B cell (primary cell): ENCODE results near the gene OTUD6A. TPM values are rescaled to one million over a fixed set of nuclear protein-coding genes. Genes with fewer than 3 reads are reported as not detected.

Source experiments
- ATAC-seq: fragments of 200-7000 bp; cut with Tn5 transposase; one replicate; pipeline ENCODE4 v1.10.0; 2021; ENCODE audit warnings: low read depth, mild to moderate bottlenecking, moderate number of reproducible peaks, moderate library complexity
- CTCF ChIA-PET: fragments of 350-600 bp; sonication (Branson Sonifier 250); formaldehyde crosslinking; loops from one replicate; lab custom pipeline; 2021; ENCODE audit warnings: antibody characterized with exemption, inconsistent platforms; lab: Charles Lee
- POLR2A ChIA-PET: fragments of 350-600 bp; sonication (Branson Sonifier 250); formaldehyde crosslinking; loops from one replicate; lab custom pipeline; 2021; ENCODE audit warnings: antibody characterized with exemption; lab: Charles Lee
- DNase-seq: peaks from one replicate; pipeline ENCODE4 v3.0.0; 2013
- H2AFZ ChIP-seq: 2 replicates; pipeline ENCODE4 v1.6.1; 2012; ENCODE audit warnings: mild to moderate bottlenecking, low read depth, low read length; ENCODE audit not compliant: insufficient read depth, poor library complexity, severe bottlenecking
- H3K27ac ChIP-seq, 2 donors: 1 replicate in 1 of 2; 2 replicates in 1 of 2; pipeline ENCODE4 v1.5.1; 2012 to 2013; ENCODE audit warnings: low read length in 2 of 2, mild to moderate bottlenecking in 2 of 2, moderate library complexity in 1 of 2
- H3K27me3 ChIP-seq, 4 experiments: fragments of 200-600 bp in 1 of 4; sonication (generic) in 1 of 4; replicated peaks in 1 of 4; 1 replicate in 2 of 4; 2 replicates in 2 of 4; pipeline versions ENCODE4 v1.6.1 to v1.7.0; 2013 to 2016; ENCODE audit warnings: low read length in 3 of 4, mild to moderate bottlenecking in 2 of 4, mixed read lengths in 1 of 4, moderate library complexity in 1 of 4; ENCODE audit not compliant: insufficient read depth in 4 of 4, control insufficient read depth in 3 of 4; ENCODE audit errors: control extremely low read depth in 1 of 4
- H3K36me3 ChIP-seq, 2 experiments: replicated peaks in 1 of 2; 1 replicate in 1 of 2; 2 replicates in 1 of 2; pipeline versions ENCODE4 v1.6.1 to v1.7.1; 2013; ENCODE audit warnings: low read length in 1 of 2; ENCODE audit not compliant: insufficient read depth in 2 of 2, control insufficient read depth in 1 of 2; ENCODE audit errors: control extremely low read depth in 1 of 2, extremely low read depth in 1 of 2
- H3K4me1 ChIP-seq, 2 donors: fragments of 200-600 bp in 1 of 2; sonication (generic) in 1 of 2; 1 replicate in 1 of 2; 2 replicates in 1 of 2; pipeline versions ENCODE4 v1.5.1 to v1.6.1; 2013 to 2017; ENCODE audit warnings: low read length in 2 of 2; ENCODE audit not compliant: control insufficient read depth in 2 of 2, insufficient read depth in 2 of 2
- H3K4me2 ChIP-seq: replicated peaks from 2 replicates; pipeline ENCODE3; 2012; ENCODE audit warnings: mild to moderate bottlenecking, low read depth, low read length; ENCODE audit not compliant: poor library complexity, severe bottlenecking
- H3K4me3 ChIP-seq, 5 experiments: fragments of 200-600 bp in 1 of 5; sonication (generic) in 1 of 5; 1 replicate in 3 of 5; 2 replicates in 2 of 5; pipeline versions ENCODE4 v1.5.1 to v1.7.0; 2011 to 2016; ENCODE audit warnings: low read length in 4 of 5, mild to moderate bottlenecking in 4 of 5, low read depth in 2 of 5, control low read depth in 1 of 5, moderate library complexity in 1 of 5; ENCODE audit not compliant: insufficient read depth in 1 of 5; ENCODE audit errors: control extremely low read depth in 1 of 5, extremely low read depth in 1 of 5
- H3K79me2 ChIP-seq: fragments of 200-600 bp; sonication (generic); one replicate; pipeline ENCODE4 v1.6.0; 2016; ENCODE audit warnings: low read length; ENCODE audit not compliant: control insufficient read depth, insufficient read depth
- H3K9ac ChIP-seq: fragments of 200-600 bp; sonication (generic); 2 replicates; pipeline ENCODE4 v1.6.1; 2017; ENCODE audit warnings: mild to moderate bottlenecking, low read length, moderate library complexity
- H3K9me3 ChIP-seq, 3 donors: one replicate each; pipeline versions ENCODE4 v1.6.1 to v1.7.1; 2013; ENCODE audit warnings: low read length in 2 of 3; ENCODE audit not compliant: control insufficient read depth in 2 of 3, insufficient read depth in 1 of 3; ENCODE audit errors: control extremely low read depth in 1 of 3
- H4K20me1 ChIP-seq: 2 replicates; pipeline ENCODE4 v1.6.0; 2012; ENCODE audit warnings: mild to moderate bottlenecking, low read length; ENCODE audit not compliant: insufficient read depth, control insufficient read depth, poor library complexity, severe bottlenecking
- H3K27ac Mint-ChIP-seq: one replicate; pipeline ENCODE4 v1.8.0; 2021; ENCODE audit warnings: mixed read lengths
- H3K27me3 Mint-ChIP-seq: one replicate; pipeline ENCODE4 v1.8.0; 2021; ENCODE audit warnings: mixed read lengths
- H3K4me1 Mint-ChIP-seq: one replicate; pipeline ENCODE4 v1.8.0; 2021; ENCODE audit warnings: mixed read lengths
- H3K4me3 Mint-ChIP-seq: one replicate; pipeline ENCODE4 v1.8.0; 2021; ENCODE audit warnings: mixed read lengths
- H3K9me3 Mint-ChIP-seq: one replicate; pipeline ENCODE4 v1.8.0; 2022; ENCODE audit warnings: mixed read lengths; ENCODE audit not compliant: insufficient read depth
- EZH2 ChIP-seq: IDR thresholded peaks from 2 replicates; pipeline ENCODE4 v1.6.1; 2012; ENCODE audit warnings: borderline replicate concordance, low read depth, mild to moderate bottlenecking, moderate library complexity, low read length; ENCODE audit not compliant: insufficient read depth, poor library complexity, severe bottlenecking
- WGBS: methylation state at CpG from one replicate; pipeline ENCODE4 v1.1.5; 2013; ENCODE audit warnings: missing lambda C conversion rate; ENCODE audit not compliant: insufficient coverage; 5-methylcytosine and 5-hydroxymethylcytosine counted together
- intact Hi-C: fragments of 100-400 bp; cut with micrococcal nuclease; formaldehyde crosslinking; loops from one replicate; pipeline ENCODE4 v1.10.0; 2022
- polyA plus RNA-seq: library from polyadenylated mRNA; depleted of rRNA; stranded (reverse); fragments of >200 nt; gene quantifications from 2 replicates; pipeline ENCODE4 v1.2.3, GENCODE V29; 2012
- total RNA-seq, 2 donors: library from RNA; stranded (reverse); fragments of 120-200 nt in 1 of 2; gene quantifications; 1 replicate in 1 of 2; 2 replicates in 1 of 2; pipeline versions ENCODE4 v1.2.3 to v1.2.4, GENCODE V29; 2013 to 2022
- TF ChIP-seq, protein P1 (sequence below): fragments of 200-600 bp; IDR thresholded peaks from one replicate; pipeline ENCODE4 v1.8.0; 2022; ENCODE audit warnings: antibody characterized with exemption, mild to moderate bottlenecking

The OTUD6A gene
- total and polyA plus RNA-seq, 2 donors (not counting 1 experiment from before 2014, with no cell fraction given) = not detected

DNA sequence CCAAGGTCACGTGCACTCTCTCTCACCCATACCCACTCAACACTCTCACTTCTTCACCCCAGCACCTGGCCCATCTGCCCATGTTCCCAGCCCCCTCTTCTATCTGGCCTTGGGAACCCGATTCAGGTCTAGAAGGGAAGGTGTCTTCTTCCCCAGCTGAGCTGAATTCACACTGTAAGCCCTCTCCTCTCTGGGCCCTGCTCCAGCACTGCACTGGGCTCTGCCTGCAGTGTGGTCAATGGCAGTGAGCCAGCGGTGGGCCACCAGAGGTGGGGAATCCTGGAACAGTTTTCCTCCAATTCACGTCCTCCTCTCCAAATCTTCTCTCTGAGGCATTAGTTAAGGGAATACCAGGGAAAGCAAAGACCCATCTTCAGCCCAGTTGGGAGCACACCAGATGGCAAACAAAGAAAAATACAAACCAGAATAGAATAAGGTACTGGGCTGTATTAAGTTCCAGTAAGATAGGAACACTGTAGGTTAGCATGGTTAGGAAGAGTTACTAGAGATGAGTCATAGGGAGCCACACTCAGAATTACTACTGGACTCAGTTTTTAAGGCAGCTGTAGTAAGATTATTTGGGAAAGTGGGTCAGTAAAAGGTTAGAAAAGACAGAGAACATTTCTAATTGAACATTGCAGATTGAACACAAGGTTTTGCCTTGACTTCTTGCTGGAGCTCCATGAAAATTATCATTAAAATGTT lies 17.6 kb upstream of the OTUD6A start:
- Histone ChIP-seq H3K4me1 (no peaks in the 10 kb centered on the region), H3K27ac (no peak overlapping the region), H3K4me3 (no peak overlapping the region), H4K20me1 (no peaks in the 10 kb centered on the region), H3K9me3 (no peaks in the 10 kb centered on the region), H3K9ac (no peak overlapping the region), H3K79me2 (no peaks in the 10 kb centered on the region), H2AFZ (no peak overlapping the region), H3K4me2 (no peak overlapping the region), H3K27me3 (no peaks in the 10 kb centered on the region), H3K36me3 (no peaks in the 10 kb centered on the region)
- H3K27me3 Mint-ChIP-seq = no peaks in the 10 kb centered on the region
- no peaks in the 10 kb centered on the region for H3K9me3 Mint-ChIP-seq
- H3K4me3 Mint-ChIP-seq = no peak overlapping the region
- ChIA-PET CTCF (no interaction called here), POLR2A (no interaction called here)
- WGBS = 80% methylated on average over 1 of the region's 4 CpGs
- no peak overlapping the region for H3K27ac Mint-ChIP-seq
- intact Hi-C loops = no loop called here
- DNase-seq (no peak), ATAC-seq (no peak)
- H3K4me1 Mint-ChIP-seq = no peaks in the 10 kb centered on the region
- TF ChIP-seq, protein P1, sequence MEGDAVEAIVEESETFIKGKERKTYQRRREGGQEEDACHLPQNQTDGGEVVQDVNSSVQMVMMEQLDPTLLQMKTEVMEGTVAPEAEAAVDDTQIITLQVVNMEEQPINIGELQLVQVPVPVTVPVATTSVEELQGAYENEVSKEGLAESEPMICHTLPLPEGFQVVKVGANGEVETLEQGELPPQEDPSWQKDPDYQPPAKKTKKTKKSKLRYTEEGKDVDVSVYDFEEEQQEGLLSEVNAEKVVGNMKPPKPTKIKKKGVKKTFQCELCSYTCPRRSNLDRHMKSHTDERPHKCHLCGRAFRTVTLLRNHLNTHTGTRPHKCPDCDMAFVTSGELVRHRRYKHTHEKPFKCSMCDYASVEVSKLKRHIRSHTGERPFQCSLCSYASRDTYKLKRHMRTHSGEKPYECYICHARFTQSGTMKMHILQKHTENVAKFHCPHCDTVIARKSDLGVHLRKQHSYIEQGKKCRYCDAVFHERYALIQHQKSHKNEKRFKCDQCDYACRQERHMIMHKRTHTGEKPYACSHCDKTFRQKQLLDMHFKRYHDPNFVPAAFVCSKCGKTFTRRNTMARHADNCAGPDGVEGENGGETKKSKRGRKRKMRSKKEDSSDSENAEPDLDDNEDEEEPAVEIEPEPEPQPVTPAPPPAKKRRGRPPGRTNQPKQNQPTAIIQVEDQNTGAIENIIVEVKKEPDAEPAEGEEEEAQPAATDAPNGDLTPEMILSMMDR = no peak
- TF ChIP-seq EZH2 = no peak

DNA sequence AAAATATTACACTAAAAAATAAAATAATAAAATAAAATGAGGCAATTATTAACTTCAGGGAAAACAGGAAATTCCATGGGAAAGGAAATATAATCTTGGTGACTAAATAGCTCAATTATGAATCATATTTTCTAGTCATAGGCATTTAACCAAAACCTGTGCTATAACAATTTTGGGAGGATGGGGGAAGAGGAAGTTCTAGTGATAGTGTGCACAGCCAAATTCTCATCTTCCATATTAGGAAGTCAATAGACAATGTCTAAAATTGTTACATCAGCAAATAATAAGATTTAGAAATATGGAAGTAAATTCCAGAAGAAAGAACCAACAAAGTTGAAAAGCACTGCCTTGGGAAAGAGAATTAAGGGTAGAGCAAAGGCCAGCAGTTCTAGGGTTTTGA lies 15.3 kb upstream of the OTUD6A start:
- Histone ChIP-seq H3K4me3 (no peak overlapping the region), H3K9ac (no peak overlapping the region), H3K4me2 (no peak overlapping the region), H3K4me1 (no peaks in the 10 kb centered on the region), H4K20me1 (no peaks in the 10 kb centered on the region), H3K79me2 (no peaks in the 10 kb centered on the region), H3K27me3 (no peaks in the 10 kb centered on the region), H2AFZ (no peak overlapping the region), H3K36me3 (no peaks in the 10 kb centered on the region), H3K27ac (no peak overlapping the region), H3K9me3 (no peaks in the 10 kb centered on the region)
- H3K9me3 Mint-ChIP-seq = no peaks in the 10 kb centered on the region
- ATAC-seq = no peak
- intact Hi-C loops = no loop called here
- no peak overlapping the region for H3K27ac Mint-ChIP-seq
- POLR2A ChIA-PET = no interaction called here
- no peak overlapping the region for H3K4me3 Mint-ChIP-seq
- CTCF ChIA-PET = interaction anchor here (0.6 kb wide), 1 partner anchor 354 kb away, joined by 3 read pairs; no protein-coding TSS in a partner anchor
- no peak for DNase-seq
- no peaks in the 10 kb centered on the region for H3K4me1 Mint-ChIP-seq
- no peak for TF ChIP-seq EZH2
- TF ChIP-seq, protein P1 = no peak
- no peaks in the 10 kb centered on the region for H3K27me3 Mint-ChIP-seq
